SU-DHL-6 (cell line): ENCODE data around the gene RPL9.

Experiments
- H2AFZ ChIP-seq: fragments of 200-600 bp; sonication (generic); 2 replicates; pipeline ENCODE4 v1.6.1; 2014; ENCODE audit warnings: low read depth, mild to moderate bottlenecking, moderate library complexity, mixed read lengths, antibody characterized with exemption, low read length; ENCODE audit not compliant: severe bottlenecking
- H3F3A ChIP-seq: fragments of 200-600 bp; shearing (Covaris generic); 2 replicates; pipeline ENCODE4 v1.6.0; 2016; ENCODE audit warnings: antibody characterized with exemption, mild to moderate bottlenecking; ENCODE audit not compliant: insufficient read depth
- H3K27ac ChIP-seq: fragments of 200-600 bp; sonication (generic); 2 replicates; pipeline ENCODE4 v1.5.1; 2016; ENCODE audit warnings: low read depth, mild to moderate bottlenecking, low read length, moderate library complexity, mixed read lengths
- H3K27me3 ChIP-seq: fragments of 200-600 bp; sonication (generic), shearing (Covaris generic); 2 replicates; pipeline ENCODE4 v1.6.0; 2014; ENCODE audit warnings: mild to moderate bottlenecking, low read length
- H3K36me3 ChIP-seq: fragments of 200-600 bp; sonication (generic); 2 replicates; pipeline ENCODE4 v1.6.1; 2014; ENCODE audit warnings: mild to moderate bottlenecking, low read length, mixed read lengths
- H3K4me2 ChIP-seq: fragments of 300-600, 200-600 bp; shearing (Covaris generic), sonication (generic); 2 replicates; pipeline ENCODE4 v1.6.0; 2014; ENCODE audit warnings: low read length, low read depth, mild to moderate bottlenecking; ENCODE audit not compliant: poor library complexity, severe bottlenecking
- H3K4me3 ChIP-seq: fragments of 200-600 bp; sonication (generic); 2 replicates; pipeline ENCODE4 v1.5.1; 2014; ENCODE audit warnings: antibody characterized with exemption, low read length, mild to moderate bottlenecking, mixed read lengths; ENCODE audit not compliant: insufficient read depth, poor library complexity, severe bottlenecking
- H3K79me2 ChIP-seq: fragments of 200-600 bp; sonication (generic); 2 replicates; pipeline ENCODE4 v1.6.1; 2014; ENCODE audit warnings: mild to moderate bottlenecking, low read length, moderate library complexity; ENCODE audit not compliant: insufficient read depth
- H3K9ac ChIP-seq: fragments of 200-600 bp; sonication (generic); 2 replicates; pipeline ENCODE4 v1.7.0; 2014; ENCODE audit warnings: mild to moderate bottlenecking, low read length
- H3K9me2 ChIP-seq: fragments of 200-600 bp; sonication (generic); replicated peaks from 2 replicates; pipeline ENCODE4 v1.6.1; 2014; ENCODE audit warnings: low read length; ENCODE audit not compliant: insufficient read depth
- H3K9me3 ChIP-seq: fragments of 200-600 bp; sonication (generic); 2 replicates; pipeline ENCODE4 v1.6.1; 2014; ENCODE audit warnings: low read length, mixed read lengths; ENCODE audit not compliant: insufficient read depth
- H4K20me1 ChIP-seq: fragments of 200-600 bp; sonication (generic); 2 replicates; pipeline ENCODE4 v1.6.1; 2014; ENCODE audit warnings: low read depth, mild to moderate bottlenecking, antibody characterized with exemption, low read length, moderate library complexity, mixed read lengths
- CTCF ChIP-seq: fragments of 200-600 bp; sonication (generic); IDR thresholded peaks from one replicate; pipeline ENCODE4 v1.5.1; 2017; ENCODE audit warnings: antibody characterized with exemption, mild to moderate bottlenecking, low read length, moderate library complexity; ENCODE audit not compliant: insufficient read depth, poor library complexity, severe bottlenecking
- EZH2phosphoT487 ChIP-seq: fragments of 200-600 bp; sonication (generic), shearing (Covaris generic); conservative IDR thresholded peaks from 2 replicates; pipeline ENCODE4 v1.6.1; 2018; ENCODE audit warnings: mild to moderate bottlenecking, antibody characterized with exemption, low read length, moderate library complexity, mixed read lengths

RPL9 gene

GRCh38 chr4:39455486-39455885, 3.2 kb downstream of the RPL9 start:
- Histone ChIP-seq H2AFZ (no peak overlapping the region), H3K9ac (no peak overlapping the region), H3K4me2 (no peak overlapping the region), H3F3A (peaks cover 82% of the 10 kb centered on the region), H3K4me3 (no peak overlapping the region), H3K27me3 (no peaks in the 10 kb centered on the region), H3K9me3 (no peaks in the 10 kb centered on the region), H3K9me2 (no peaks in the 10 kb centered on the region), H3K79me2 (peaks cover 24% of the 10 kb centered on the region), H3K27ac (no peak overlapping the region), H3K36me3 (peaks cover 73% of the 10 kb centered on the region), H4K20me1 (peaks cover 27% of the 10 kb centered on the region)
- TF ChIP-seq EZH2phosphoT487 (no peak), CTCF (no peak)

DNA sequence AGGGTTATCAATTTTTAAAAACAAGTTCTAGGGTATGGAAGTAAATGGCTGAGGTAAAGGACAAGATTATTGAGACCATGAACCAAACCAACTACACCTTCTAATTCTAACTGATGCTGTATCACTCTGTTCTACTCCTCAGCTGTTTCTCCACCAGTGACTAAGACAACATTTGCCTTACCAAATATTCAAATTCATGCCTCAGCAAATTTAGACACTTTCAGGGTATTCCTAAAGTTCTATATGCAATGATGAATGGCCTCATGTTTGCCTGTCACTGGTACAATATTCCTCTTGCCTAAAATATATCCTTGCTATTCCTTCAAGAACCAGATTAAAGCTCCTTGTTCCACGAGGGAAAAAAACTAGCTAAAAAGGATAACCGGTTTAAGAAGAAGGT, 5.0 kb downstream of the RPL9 start:
- no peaks in the 10 kb centered on the region for H3K9me3 ChIP-seq
- H2AFZ ChIP-seq, result no peak overlapping the region
- H3K27ac ChIP-seq, result no peak overlapping the region
- no peak overlapping the region for H3K4me3 ChIP-seq
- H4K20me1 ChIP-seq, result peaks cover 33% of the 10 kb centered on the region
- no peak for TF ChIP-seq EZH2phosphoT487
- TF ChIP-seq CTCF, result no peak
- no peaks in the 10 kb centered on the region for H3K27me3 ChIP-seq
- no peak overlapping the region for H3K9ac ChIP-seq
- H3F3A ChIP-seq, result peaks cover 88% of the 10 kb centered on the region
- H3K79me2 ChIP-seq, result peaks cover 24% of the 10 kb centered on the region
- no peaks in the 10 kb centered on the region for H3K9me2 ChIP-seq
- H3K36me3 ChIP-seq, result peaks cover 73% of the 10 kb centered on the region
- H3K4me2 ChIP-seq, result no peak overlapping the region

DNA sequence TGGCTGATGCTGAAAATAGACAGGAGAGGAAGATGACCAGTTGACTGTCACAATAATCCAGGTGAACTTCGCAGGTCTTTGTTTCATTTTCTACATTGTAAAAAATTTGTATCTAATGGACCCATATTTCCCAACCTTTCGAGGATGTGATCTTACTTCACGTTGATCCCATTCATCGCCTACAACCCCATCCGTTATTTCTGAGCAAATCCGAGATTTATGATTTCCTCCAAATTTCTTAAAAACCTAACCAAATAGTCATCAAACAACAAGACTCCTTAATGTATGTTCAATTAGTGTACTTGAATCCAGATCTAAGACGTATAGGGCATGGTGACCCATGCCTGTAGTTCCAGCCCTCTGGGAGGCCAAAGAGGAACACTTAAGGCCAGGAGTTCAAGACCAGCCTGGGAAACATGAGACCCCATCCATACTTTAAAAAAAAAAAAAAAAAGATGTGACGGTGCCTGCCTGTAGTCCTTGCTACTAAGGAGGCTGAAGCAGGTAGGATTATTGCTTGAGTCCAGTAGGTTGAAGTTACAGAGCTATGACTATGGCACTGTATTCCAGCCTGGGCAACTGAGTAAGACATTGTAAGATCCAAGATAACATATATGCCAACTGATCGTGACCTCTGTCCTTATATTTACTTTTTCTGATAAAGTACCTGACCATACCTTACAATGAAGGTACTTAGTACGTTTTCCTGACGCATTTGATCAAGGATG, 5.7 kb downstream of the RPL9 start:
- no peaks in the 10 kb centered on the region for H3K9me2 ChIP-seq
- no peak for TF ChIP-seq EZH2phosphoT487
- no peak for TF ChIP-seq CTCF
- H3K4me3 ChIP-seq, result no peak overlapping the region
- H3K4me2 ChIP-seq, result no peak overlapping the region
- no peak overlapping the region for H3K9ac ChIP-seq
- no peaks in the 10 kb centered on the region for H3K27me3 ChIP-seq
- H3K36me3 ChIP-seq, result peaks cover 70% of the 10 kb centered on the region
- H3K9me3 ChIP-seq, result no peaks in the 10 kb centered on the region
- peaks cover 33% of the 10 kb centered on the region for H4K20me1 ChIP-seq
- no peak overlapping the region for H3K27ac ChIP-seq
- H3F3A ChIP-seq, result peaks cover 90% of the 10 kb centered on the region
- peaks cover 17% of the 10 kb centered on the region for H3K79me2 ChIP-seq
- H2AFZ ChIP-seq, result no peak overlapping the region
